ENCODE measurements around the gene MKRN2.

DNA sequence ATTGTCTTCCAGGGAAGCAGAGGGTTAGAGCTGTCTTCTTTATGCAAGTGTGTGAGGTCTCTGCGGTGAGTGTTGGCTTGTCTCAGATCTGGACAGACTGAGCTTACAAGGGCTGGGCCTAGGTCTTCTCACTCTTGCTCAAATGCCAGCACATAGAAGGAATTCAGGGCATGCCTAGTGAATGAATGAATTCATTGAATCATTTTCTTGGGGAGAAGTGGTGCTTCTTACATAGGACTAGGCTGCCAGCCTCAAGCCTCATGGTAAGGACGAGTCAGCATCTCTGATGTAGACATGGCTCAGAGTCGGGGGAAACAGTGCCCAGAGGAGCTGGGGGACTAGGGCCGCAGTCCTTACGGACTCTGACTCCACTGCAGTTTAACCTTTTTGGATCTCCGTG, 17.2 kb downstream of the MKRN2 start:
- TF ChIP-seq HNF4A (CRISPR knock-in tag; IDR thresholded peaks at IDR 0.05) = no peak
- no peak for TF ChIP-seq THYN1 (CRISPR knock-in tag; IDR thresholded peaks at IDR 0.05; ENCODE audit: borderline replicate concordance, low read depth)
- no peak for TF ChIP-seq ZNF564 (CRISPR knock-in tag; IDR thresholded peaks at IDR 0.05)
- TF ChIP-seq MAF1 (CRISPR knock-in tag; IDR thresholded peaks at IDR 0.05; ENCODE audit: borderline replicate concordance) = no peak
- no peak for TF ChIP-seq CTCF (CRISPR knock-in tag; IDR thresholded peaks at IDR 0.05)
